GM18502 (cell line): ENCODE data around the gene TBC1D22A.

ENCODE experiments used
- ATAC-seq: cut with Tn5 transposase; IDR thresholded peaks from one replicate; pipeline ENCODE4 v1.9.1; 2021; ENCODE audit warnings: mild to moderate bottlenecking; ENCODE audit not compliant: unreplicated experiment, poor library complexity

The TBC1D22A gene

DNA sequence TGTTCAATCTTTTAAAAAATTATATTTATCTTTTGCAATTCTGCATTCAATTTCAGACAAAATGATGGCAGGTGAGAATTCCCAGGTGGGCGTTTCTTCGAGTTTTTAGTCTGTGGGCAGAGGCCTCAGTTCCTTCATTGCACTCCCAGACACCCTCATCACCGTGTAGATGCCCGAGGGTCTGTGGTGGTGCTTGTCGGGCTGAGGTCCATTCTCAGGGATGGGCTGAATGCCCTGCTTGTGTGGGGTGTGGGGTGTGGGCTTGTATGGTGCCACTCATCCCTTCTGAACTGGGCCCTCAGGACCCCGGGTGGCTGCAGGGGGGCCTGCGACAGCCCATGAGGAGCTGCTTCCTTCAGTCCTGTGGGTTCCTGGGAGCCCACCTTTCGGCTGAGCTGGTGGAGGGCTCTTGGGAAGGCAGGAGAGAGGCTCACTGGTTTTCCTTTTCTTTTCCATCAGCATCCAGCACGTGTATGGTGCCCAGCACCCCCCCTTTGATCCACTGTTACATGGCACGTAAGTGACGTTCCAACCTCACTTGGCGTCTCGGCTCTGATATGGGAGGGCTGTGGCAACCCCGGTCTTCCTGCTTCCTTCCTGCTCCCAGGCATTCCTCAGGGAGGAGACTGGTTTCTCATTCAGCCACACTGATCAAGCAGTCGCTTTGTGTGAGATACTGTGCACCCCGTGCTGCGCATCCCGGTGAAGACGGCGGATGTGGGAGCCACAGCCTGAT, 29.8 kb downstream of the TBC1D22A start:
- no peak for ATAC-seq

DNA sequence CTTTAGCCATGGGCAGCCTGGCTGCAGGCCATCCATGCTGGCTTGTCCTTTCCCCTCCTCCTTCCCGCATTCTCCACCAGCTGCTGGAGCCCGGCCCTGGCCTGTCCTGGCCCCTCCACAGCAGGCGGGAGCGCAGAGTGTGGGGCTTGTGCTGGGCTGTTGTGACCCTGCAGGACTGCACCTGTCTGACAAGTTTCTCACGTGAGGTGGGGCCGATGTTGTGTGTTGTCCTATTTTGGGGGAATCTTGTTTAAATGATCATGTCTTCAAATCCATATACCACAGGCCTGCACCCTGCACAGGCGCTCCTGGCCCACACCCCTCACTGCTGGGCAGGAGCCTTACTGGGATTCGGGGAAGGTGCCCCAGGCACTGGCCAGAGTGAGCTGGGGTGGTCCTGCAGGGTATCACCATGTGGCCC, 30.4 kb downstream of the TBC1D22A start:
- no peak for ATAC-seq

DNA sequence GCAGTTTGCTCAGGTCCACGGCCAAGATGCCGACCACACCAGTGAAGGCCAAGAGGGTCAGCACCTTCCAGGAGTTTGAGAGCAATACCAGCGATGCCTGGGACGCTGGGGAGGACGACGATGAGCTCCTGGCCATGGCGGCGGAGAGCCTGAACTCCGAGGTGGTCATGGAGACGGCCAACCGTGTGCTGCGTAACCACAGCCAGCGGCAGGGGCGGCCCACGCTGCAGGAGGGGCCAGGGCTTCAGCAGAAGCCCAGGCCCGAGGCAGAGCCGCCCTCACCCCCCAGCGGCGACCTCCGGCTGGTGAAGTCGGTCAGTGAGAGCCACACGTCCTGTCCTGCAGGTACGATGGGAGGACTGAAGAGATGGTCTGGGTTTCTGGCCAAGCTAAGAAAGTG, 31.0 kb downstream of the TBC1D22A start:
- ATAC-seq, result no peak

DNA sequence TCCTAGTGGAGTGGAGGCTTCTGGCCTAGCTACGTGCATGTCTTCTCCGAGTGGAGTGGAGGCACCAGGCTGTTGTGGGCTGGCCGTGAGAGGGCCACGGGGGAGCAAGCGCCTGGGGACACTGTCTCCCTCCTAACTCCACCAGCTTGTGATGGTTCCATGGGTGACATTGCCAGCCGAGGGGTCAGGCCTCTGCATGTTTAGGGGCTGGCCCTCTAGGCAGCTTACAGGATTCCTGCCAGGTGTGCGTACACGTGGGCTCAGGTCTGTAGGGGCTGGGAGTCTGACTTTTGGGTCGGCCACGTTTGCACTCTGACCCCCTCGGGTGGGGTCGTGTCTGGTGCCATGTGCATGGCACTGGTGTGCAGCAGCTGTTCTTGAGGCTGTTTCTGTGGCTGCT, 31.6 kb downstream of the TBC1D22A start:
- no peak for ATAC-seq

DNA sequence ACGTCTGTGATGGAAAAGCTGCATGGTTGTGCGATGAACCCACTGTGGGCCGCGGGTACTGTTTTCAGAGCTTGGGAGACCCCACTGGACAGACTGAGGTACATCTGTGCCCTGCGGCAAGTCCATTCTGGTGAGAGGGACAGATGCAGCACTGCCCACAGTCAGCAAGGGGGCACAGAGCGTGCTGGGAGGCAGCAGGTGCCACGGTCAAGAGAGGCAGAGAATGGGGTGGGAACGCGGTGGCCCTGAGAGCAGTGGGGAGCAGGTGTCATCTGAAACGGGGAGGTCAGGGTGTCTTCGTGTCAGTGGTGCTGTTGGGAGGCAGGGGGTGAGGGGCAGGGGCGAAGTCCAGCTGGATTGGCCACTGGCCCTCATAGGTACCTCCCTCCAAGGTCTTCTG, 32.0 kb downstream of the TBC1D22A start:
- no peak for ATAC-seq

DNA sequence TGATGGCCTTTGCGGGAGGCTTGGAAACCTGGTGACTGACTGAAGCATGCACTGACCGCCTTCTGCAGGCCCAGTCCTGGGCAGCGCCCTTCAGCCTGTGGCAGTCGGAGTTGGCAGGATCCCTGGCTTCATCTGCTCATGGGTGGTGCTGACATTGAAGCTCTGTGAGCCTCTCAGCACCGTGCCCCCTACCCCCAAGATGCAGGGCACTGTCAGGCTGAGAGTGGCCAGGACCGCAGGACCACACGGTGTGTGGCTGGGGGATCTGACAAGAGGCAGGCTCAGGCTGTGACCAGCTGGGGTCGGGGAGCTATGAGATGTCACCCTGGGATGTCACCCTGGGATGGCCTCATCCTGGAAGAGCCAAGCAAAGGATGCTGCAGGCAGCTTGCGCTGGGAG, 32.7 kb downstream of the TBC1D22A start:
- no peak for ATAC-seq

DNA sequence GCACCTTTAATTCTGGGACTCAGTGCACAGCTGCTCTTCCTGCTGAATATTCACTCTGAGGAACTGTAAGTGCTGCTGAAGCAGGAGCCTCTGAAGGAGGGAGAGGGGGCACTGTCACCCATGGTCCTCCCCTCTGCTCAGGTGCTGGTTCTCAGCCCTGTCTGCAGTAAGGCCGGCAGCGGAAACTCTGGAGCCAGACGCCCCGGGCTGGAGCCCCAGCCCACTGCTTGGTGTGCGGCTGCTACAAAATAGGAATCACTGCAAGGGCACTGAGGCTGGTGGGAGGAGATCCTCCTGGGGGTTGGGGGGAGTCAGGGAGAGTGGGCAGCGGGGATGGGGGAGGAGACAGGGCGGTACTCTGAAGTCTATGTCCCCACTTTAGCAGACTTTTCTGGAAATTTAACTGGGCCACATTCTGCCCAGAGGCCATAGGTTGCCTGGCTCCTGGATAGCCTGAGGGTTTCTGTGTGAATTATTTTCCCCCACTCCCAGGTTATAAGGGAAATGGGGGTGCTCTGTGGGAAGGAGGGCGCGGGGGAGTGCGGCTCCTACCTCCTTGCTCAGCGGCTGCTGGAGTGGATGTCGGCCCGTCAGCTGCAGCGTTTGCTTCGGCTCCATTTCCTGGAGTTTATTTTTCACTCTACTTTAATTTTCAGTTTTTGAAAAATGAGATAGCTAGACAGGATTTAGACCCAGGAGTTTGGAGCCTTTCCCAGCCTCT, 33.6 kb downstream of the TBC1D22A start:
- ATAC-seq, result no peak

DNA sequence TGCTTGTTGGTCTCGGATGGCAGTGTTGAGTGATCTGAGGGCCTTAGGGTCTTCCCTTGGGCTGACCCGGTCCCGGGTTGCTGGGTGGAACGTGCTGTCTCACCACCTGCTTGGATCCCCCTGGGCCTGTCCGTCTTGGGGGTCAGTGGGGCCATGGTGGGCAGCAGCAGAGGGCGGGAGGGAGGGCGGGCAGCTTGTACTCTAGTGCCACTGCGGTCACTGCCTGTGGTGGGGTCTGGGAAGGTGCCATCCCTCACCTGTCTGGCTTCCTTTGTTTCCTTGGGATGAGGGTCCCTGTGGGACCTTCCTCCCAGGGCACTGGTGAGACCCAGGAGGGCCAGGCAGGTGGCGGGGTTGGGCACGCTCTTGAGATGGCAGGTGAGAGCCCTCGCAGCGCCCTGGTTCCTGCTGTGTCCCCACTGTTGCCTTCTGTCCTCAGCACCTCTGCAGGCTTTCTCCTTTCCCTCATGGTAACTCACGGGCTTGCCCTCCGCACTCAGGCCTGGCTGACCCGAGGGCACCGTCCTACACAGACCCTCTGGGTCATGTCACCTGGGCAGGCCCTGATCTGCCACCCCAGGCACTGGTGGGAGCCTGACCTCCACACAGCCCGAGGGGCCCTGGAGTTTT, 34.2 kb downstream of the TBC1D22A start:
- no peak for ATAC-seq

DNA sequence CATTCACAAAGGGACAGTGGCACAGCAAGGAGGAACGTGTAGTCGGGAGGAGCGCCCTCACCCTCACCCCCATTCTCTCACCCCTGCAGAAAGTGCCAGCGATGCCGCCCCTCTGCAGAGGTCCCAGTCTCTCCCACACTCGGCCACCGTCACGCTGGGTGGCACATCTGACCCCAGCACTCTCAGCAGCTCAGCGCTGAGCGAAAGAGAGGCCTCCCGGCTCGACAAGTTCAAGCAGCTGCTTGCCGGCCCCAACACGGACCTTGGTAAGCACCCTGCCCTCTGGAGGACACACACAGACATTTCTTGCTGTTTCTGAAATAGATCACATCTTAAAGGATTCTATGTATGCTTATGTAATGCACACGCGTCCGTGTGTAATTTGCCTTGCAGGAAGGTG, 34.9 kb downstream of the TBC1D22A start:
- no peak for ATAC-seq

DNA sequence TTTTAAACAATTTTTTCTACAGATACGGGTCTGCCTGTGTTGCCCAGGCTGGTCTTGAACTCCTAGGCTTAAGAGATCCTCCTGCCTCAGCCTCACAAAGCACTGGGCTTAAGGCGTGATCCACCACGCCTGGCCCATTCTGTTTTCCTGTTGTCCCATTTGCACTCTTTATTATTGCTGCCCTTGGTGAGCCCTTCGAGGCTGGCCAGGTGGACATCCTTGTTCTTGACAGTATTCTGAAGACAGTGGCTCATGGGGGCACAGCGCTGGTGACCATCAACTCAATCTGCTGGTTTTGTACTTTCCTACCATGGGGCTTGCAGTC, 35.6 kb downstream of the TBC1D22A start:
- no peak for ATAC-seq

DNA sequence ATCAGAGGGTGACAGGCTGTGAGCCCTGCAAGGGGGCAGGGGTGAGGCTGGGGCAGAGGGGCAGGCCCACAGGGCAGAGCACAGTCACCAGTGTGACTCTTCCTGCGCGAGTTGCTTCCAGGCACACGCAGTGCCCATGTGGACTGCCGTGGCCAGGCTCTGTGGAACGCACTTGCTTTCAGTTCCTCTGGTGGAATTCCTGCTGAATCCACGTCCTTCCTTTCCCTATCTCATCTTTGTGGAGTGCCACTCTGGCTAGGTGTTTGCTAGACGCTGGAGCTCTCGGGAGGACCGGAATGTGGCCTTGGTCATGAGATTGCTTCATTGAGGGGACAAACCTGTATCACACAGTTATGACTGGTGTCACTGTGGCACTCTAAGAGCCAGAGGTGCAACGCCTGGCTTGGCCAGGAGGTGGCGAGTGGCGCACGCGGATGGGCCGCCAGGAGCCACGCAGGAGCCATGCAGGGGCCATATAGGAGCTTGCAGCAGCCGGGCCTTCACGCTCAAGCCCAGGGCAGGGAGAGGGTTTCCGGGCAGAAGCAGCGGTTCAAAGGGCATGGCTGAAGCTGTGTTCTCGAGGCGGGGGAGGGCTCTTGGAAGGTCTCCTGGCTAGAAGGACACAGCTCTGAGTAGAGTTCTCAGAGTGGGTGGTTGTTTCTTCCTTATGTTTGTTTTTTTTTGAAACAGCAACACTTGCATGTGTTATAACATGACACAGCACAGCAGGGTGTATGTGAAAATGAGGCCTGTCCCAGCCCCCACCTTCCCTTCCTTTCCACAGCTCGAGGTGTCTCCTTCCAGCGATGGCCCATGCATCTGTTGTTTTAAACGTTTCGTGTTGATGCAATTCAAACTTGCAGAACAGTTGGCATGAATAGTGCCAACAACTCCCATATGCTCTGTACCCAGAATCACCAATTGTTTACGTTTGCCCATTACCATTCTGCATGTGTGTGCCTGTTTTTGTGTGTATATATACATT, 36.2 kb downstream of the TBC1D22A start:
- no peak for ATAC-seq

DNA sequence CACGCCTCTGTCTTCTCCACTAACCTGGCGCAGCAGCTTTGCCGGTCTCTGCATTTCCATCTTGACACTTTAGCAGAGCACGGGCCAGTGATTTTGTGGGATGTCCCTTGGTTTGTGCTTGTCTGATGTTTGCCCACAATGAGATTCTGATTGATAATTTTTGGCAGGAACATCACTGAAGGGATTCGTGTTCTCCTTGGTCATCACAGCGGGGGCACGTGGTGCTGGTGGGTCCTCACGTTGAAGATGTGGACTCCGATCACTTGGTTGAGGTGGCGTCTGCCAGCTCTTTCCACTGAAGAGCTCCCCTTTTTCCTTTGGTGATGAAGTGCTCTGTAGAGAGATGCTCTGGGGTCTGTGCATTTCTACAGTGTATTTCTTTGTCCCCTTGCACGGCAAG, 37.2 kb downstream of the TBC1D22A start:
- no peak for ATAC-seq

DNA sequence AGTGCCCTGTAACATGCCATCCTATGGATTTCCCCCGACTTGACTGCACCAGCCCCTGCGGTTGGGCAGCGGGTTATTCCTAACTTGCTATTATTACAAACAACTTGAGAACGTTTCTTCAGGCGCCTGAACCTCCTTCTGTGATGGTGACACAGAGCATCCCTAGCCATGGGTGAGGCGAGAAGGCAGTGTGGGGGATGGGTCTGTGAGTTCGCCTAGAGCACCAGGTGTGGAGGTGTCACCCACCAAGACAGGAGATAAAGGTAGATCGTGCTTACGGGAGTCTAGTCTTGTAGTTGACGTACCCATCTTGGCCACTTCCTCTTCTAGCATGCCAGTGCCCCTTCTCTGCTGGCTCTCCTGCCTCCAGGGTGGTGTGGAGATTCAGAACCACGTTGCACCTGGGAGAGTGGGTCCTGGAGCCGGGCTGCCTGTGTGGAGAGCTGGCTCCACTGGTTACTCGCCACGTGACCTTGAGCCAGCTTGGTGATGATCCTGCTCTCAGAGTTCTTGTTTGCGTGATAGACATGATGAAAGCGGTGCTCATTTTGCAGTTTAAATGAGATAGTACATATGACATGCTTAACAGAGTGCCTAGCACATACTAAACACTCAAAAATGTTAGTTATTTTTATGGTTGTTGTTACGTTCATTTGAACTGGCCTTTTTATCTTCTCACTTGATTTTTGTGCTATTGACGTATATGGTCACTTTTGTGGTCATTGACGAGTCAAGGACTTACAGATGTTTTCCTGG, 37.8 kb downstream of the TBC1D22A start:
- no peak for ATAC-seq

DNA sequence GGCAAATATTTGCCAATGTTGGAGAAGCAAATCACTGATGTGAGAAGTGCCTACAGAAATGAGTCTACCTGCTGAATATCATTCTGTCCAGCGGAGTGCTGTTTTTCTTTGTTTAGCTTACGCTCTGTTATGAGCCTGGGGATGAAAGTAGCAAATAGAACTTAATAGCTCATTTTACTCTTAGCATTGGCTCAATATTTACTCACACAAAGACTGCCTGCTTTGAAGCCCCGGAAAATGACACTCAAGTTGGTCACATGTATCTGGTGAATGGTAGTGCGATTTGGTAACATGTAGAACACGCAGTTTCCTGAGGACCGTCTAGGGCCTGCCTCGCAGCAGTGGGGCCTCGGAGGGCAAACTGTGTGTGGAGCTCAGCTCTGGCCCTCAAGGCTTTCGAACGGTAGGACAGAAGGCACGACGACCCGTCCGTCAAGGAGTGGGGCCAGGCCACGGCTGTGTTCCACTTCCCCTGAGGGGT, 38.9 kb downstream of the TBC1D22A start:
- ATAC-seq, result no peak

DNA sequence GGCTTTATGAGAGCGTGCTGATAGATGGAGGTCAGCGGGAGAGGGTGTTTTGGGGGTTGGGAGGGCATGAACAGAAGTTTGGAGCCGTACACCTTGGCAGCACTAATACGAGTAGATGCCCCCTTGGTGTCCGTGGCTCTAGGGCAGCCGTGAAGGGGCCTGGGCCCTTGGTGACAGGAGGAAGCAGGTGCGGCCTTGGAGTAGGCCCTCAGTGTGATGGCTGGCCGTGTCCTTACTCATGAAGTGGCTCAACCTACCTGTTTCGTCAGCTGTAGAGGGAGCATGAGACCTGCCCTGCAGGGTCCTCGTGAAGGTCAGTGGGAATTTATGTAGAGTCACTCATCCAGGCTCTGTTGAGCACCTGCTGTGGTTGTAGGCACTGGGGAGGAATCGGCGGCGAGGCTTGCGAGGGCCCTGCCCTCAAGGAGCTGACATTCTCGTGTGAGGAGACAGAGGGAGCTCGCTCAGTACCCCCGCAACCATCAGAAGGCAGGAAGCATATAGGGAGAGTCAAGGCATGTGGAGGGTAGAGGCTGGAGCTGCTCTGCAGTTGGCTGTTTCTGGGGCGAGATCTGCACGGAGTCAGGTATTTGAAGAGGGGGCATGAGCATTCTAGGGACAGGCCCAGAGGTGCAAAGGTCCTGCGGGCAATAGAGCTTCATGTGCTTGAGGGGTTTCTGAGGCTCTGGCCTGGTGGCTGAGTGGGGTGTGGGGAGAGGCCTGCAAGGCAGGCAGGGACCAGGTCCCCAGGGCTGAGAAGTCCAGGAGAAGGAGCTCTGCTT, 39.6 kb downstream of the TBC1D22A start:
- ATAC-seq, result no peak

DNA sequence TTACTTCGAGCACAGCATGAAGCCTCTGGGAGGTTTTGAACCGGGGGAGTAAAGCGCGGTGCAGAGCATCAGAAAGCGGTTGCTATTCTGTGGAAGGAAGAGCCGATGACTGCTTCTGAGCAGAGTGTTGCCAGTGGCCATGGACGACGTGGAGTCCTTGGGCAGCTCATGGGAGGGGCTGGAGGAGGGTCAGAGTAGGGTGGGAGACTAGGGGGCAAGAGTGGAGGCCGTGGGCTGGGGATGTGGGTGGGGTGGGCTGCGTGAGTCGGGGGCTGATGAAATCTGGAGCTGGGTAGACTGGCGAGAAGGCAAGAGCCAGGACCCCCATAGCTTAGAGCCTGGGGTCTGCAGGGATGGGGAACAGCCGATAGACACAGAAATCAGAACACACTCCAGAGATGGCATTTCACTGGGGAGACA, 40.2 kb downstream of the TBC1D22A start:
- no peak for ATAC-seq

DNA sequence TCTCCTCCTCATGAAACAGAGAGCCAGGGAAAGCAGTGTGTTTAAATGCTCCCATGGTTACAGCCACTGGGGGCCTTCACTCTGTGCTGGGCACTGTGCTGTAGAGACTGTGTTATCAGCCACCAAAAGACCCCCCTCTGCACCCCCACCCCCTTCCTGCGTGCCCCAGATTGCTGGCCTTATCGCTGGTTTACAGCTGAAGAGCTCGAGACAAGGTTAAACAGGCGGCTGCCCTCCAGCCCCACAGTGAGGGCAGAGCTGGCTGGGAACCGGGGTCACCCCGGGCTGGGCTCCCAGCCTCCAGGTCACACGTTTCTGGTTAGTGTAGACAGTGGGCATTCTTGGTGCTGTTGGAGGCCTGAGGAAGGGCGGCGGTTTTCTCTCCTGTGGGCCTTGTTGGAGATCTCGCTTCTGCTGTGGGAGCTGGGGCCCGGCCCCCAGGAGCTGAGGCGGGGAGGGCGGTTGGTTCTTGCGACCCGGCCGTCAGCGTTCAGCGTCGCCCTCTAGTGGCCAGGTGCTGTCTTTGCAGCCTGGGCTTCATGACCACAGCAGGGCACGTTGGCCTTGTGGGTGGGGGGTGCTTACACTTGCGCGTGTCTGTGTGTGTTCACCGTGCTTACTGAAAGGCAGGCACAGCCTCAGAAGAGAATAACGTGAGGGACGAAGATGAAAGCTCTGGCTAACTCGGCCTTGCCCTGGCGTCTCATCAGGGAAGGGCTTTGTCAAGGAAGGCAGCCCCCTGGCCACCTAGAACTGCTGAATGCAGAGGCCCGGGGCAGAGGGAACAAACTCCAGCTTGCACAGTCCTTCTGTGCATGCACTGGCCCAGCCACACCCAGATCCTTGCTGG, 40.8 kb downstream of the TBC1D22A start:
- ATAC-seq, result no peak

DNA sequence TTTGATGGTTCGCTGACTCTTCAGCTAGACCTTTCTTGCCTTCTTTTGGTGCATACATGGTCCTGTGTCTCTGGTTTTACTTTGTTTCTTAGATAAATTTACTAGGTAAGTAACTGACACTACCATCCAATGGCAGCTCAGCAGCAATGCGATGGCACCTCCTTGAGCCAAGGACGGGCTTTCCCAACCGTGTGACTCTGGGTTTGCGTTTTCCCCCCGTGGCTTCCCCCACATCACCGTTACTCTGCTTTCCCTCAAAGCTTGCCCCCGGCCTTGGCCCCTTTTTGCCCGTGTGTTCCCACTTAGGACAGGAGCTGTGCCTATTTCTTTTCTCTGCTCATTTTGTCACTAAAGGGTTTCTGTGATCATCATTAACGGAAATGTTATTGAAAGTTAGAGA, 41.5 kb downstream of the TBC1D22A start:
- ATAC-seq, result no peak
